Sigmoid colon (tissue), 7 donors: Measurements from ENCODE around the gene AGR2. TPM values are rescaled to one million over a fixed set of nuclear protein-coding genes. Genes with fewer than 3 reads are reported as not detected.

Source experiments
- DNase-seq: peaks from one replicate; pipeline ENCODE4 v3.0.0-alpha.2; 2019
- H3K27ac ChIP-seq, 4 donors: fragments of 200-600 bp; sonication (generic); one replicate each; pipeline ENCODE4 v1.5.1; 2016 to 2019; ENCODE audit warnings: mild to moderate bottlenecking in 1 of 4
- H3K27me3 ChIP-seq, 3 donors: fragments of 200-600 bp; sonication (generic); one replicate each; pipeline ENCODE4 v1.5.1; 2019; ENCODE audit warnings: mild to moderate bottlenecking in 1 of 3
- H3K36me3 ChIP-seq, 4 donors: fragments of 200-600 bp; sonication (generic); one replicate each; pipeline ENCODE4 v1.5.1; 2016 to 2019
- H3K4me1 ChIP-seq, 4 donors: fragments of 200-600 bp; sonication (generic); one replicate each; pipeline ENCODE4 v1.5.1; 2017 to 2019
- H3K4me3 ChIP-seq, 4 donors: fragments of 200-600 bp; sonication (generic); one replicate each; pipeline ENCODE4 v1.5.1; 2017 to 2019; ENCODE audit warnings: mild to moderate bottlenecking in 2 of 4, moderate library complexity in 1 of 4
- H3K9me3 ChIP-seq, 4 donors: fragments of 200-600 bp in 3 of 4; sonication (generic) in 3 of 4; one replicate each; pipeline versions ENCODE4 v1.5.1 to v1.6.1; 2013 to 2019
- CTCF ChIP-seq, 4 experiments: fragments of 450-650 bp in 3 of 4; fragments of 200-600 bp in 1 of 4; IDR thresholded peaks; one replicate each; pipeline ENCODE4 v1.5.1; 2016 to 2019; ENCODE audit warnings: antibody characterized with exemption in 4 of 4, mild to moderate bottlenecking in 3 of 4, moderate library complexity in 2 of 4
- EP300 ChIP-seq, 4 donors: sonication (generic); formaldehyde crosslinking; IDR thresholded peaks; one replicate each; pipeline ENCODE4 v1.6.1; 2017; ENCODE audit warnings: antibody characterized with exemption in 4 of 4
- POLR2A ChIP-seq, 2 donors: fragments of 450-650 bp; IDR thresholded peaks; one replicate each; pipeline ENCODE4 v1.6.1; 2016; ENCODE audit warnings: antibody characterized with exemption in 2 of 2, mild to moderate bottlenecking in 2 of 2, moderate library complexity in 2 of 2
- POLR2AphosphoS5 ChIP-seq, 4 donors: sonication (generic); formaldehyde crosslinking; IDR thresholded peaks; one replicate each; pipeline ENCODE4 v1.6.1; 2017; ENCODE audit warnings: antibody characterized with exemption in 4 of 4
- WGBS, 2 donors: extraction: QIAGEN DNeasy Blood & Tissue Kit; methylation state at CpG; one replicate each; pipeline ENCODE4 v1.1.7; 2013; 5-methylcytosine and 5-hydroxymethylcytosine counted together
- intact Hi-C: fragments of 100-400 bp; cut with DNase I; formaldehyde crosslinking; loops from one replicate; pipeline ENCODE4 v1.15.1; 2023
- polyA plus RNA-seq, 3 donors: library from polyadenylated mRNA; stranded (reverse); fragments of 200-250 nt; gene quantifications; one replicate each; pipeline ENCODE4 v1.2.3, GENCODE V29; 2013
- total RNA-seq, 4 donors: library from RNA; depleted of rRNA; stranded (reverse); fragments of >200 nt; gene quantifications; one replicate each; pipeline ENCODE4 v1.1.0, GENCODE V29; 2016
- donor health status: healthy with polysubstance abuse.
- donor health status: Bipolar disorder and iron deficiency.
- donor health status: healthy.

Gene AGR2
- total and polyA plus RNA-seq, 7 donors = 345 to 1,393 (median 370) TPM; not detected in 4

- Histone ChIP-seq H3K4me1 (no peaks in the 10 kb centered on the region), H3K36me3 (no peaks in the 10 kb centered on the region), H3K27ac (no peak overlapping the region), H3K4me3 (no peak overlapping the region), H3K27me3 (no peaks in the 10 kb centered on the region), H3K9me3 (no peaks in the 10 kb centered on the region)
- TF ChIP-seq POLR2AphosphoS5 (IDR thresholded peaks at IDR 0.05) (no peak), CTCF (IDR thresholded peaks at IDR 0.05) (no peak), POLR2A (IDR thresholded peaks at IDR 0.05) (no peak), EP300 (IDR thresholded peaks at IDR 0.05) (no peak)
- WGBS, 2 donors = 35 to 50% methylated on average over 6 of the region's 6 CpGs
- no peak for DNase-seq
- intact Hi-C loops = no loop called here
These were observed 9.2 kb downstream of the AGR2 start for GRCh38 chr7:16795624-16796023.

- no peak for TF ChIP-seq CTCF (IDR thresholded peaks at IDR 0.05)
- no peak for TF ChIP-seq EP300 (IDR thresholded peaks at IDR 0.05)
- no peak for TF ChIP-seq POLR2A (IDR thresholded peaks at IDR 0.05)
- no peak for TF ChIP-seq POLR2AphosphoS5 (IDR thresholded peaks at IDR 0.05)
- H3K9me3 ChIP-seq = no peaks in the 10 kb centered on the region
- intact Hi-C loops = no loop called here
- no peak overlapping the region for H3K4me3 ChIP-seq
- H3K27ac ChIP-seq = no peak overlapping the region
- H3K4me1 ChIP-seq = no peaks in the 10 kb centered on the region
- no peaks in the 10 kb centered on the region for H3K27me3 ChIP-seq
- DNase-seq = no peak
- 68 to 78% methylated on average over 3 of the region's 3 CpGs for WGBS, 2 donors
- H3K36me3 ChIP-seq = no peaks in the 10 kb centered on the region
These were observed 9.8 kb downstream of the AGR2 start for GRCh38 chr7:16794986-16795385.

- no peak for DNase-seq
- WGBS, 2 donors = 36 to 70% methylated on average over 5 of the region's 5 CpGs
- no peak overlapping the region for H3K27ac ChIP-seq
- TF ChIP-seq CTCF (IDR thresholded peaks at IDR 0.05) (no peak), POLR2AphosphoS5 (IDR thresholded peaks at IDR 0.05) (no peak), EP300 (IDR thresholded peaks at IDR 0.05) (no peak), POLR2A (IDR thresholded peaks at IDR 0.05) (no peak)
- H3K36me3 ChIP-seq = no peaks in the 10 kb centered on the region
- H3K4me1 ChIP-seq = no peaks in the 10 kb centered on the region
- no peaks in the 10 kb centered on the region for H3K27me3 ChIP-seq
- intact Hi-C loops = no loop called here
- no peaks in the 10 kb centered on the region for H3K9me3 ChIP-seq
- no peak overlapping the region for H3K4me3 ChIP-seq
These were observed 12.7 kb downstream of the AGR2 start for GRCh38 chr7:16791905-16792698.

GRCh38 chr7:16791071-16791470 is 13.7 kb downstream of the AGR2 start:
- Histone ChIP-seq H3K27me3 (no peaks in the 10 kb centered on the region), H3K27ac (no peak overlapping the region), H3K4me1 (no peaks in the 10 kb centered on the region), H3K9me3 (no peaks in the 10 kb centered on the region), H3K36me3 (no peaks in the 10 kb centered on the region), H3K4me3 (no peak overlapping the region)
- intact Hi-C loops = no loop called here
- no peak for DNase-seq
- WGBS, 2 donors = 8 to 53% methylated on average over 1 of the region's 1 CpG
- no peak for TF ChIP-seq POLR2AphosphoS5 (IDR thresholded peaks at IDR 0.05)
- TF ChIP-seq CTCF (IDR thresholded peaks at IDR 0.05) = no peak
- no peak for TF ChIP-seq POLR2A (IDR thresholded peaks at IDR 0.05)
- no peak for TF ChIP-seq EP300 (IDR thresholded peaks at IDR 0.05)

GRCh38 chr7:16787127-16787526 is 17.7 kb downstream of the AGR2 start:
- no peaks in the 10 kb centered on the region for H3K27me3 ChIP-seq
- H3K27ac ChIP-seq = no peak overlapping the region
- no peaks in the 10 kb centered on the region for H3K9me3 ChIP-seq
- intact Hi-C loops = no loop called here
- no peak overlapping the region for H3K4me3 ChIP-seq
- WGBS, 2 donors = 93% methylated on average over 1 of the region's 1 CpG
- DNase-seq = no peak
- no peaks in the 10 kb centered on the region for H3K36me3 ChIP-seq
- H3K4me1 ChIP-seq = no peaks in the 10 kb centered on the region
- TF ChIP-seq POLR2AphosphoS5 (IDR thresholded peaks at IDR 0.05) (no peak), POLR2A (IDR thresholded peaks at IDR 0.05) (no peak), EP300 (IDR thresholded peaks at IDR 0.05) (no peak), CTCF (IDR thresholded peaks at IDR 0.05) (no peak)
